Panc1 (cell line): ENCODE data around the gene NAPG. TPM values are rescaled to one million over a fixed set of nuclear protein-coding genes. Genes with fewer than 3 reads are reported as not detected.

ENCODE experiments used
- ATAC-seq: fragments of 200-7000 bp; cut with Tn5 transposase; 2 replicates; pipeline ENCODE4 v1.9.1; 2020; ENCODE audit warnings: mild to moderate bottlenecking, moderate library complexity
- BruUV-seq: library from RNA; stranded (reverse); fragments of 400-500 nt; replicated peaks from 2 replicates; lab custom pipeline; 2021; lab: Mats Ljungman, UMichigan
- CTCF ChIA-PET: fragments of 300-600 bp; sonication (Branson Sonifier 250); formaldehyde crosslinking; loops from one replicate; lab custom pipeline; 2022; ENCODE audit warnings: antibody characterized with exemption; lab: Charles Lee
- POLR2A ChIA-PET: fragments of 300-600 bp; sonication (Branson Sonifier 250); formaldehyde crosslinking; loops from one replicate; lab custom pipeline; 2022; ENCODE audit warnings: antibody characterized with exemption; lab: Charles Lee
- DNase-seq: peaks from one replicate; pipeline ENCODE4 v3.0.0-alpha.2; 2010; ENCODE audit warnings: low read depth, low spot score
- H3K27ac ChIP-seq: 2 replicates; pipeline ENCODE4 v1.5.1; 2011; ENCODE audit warnings: mild to moderate bottlenecking, low read length, inconsistent platforms
- H3K27me3 ChIP-seq: fragments of 200-500 bp; sonication (Bioruptor generic); 2 replicates; pipeline ENCODE4 v1.6.0; 2014; ENCODE audit warnings: low read length, inconsistent platforms; ENCODE audit not compliant: control insufficient read depth, insufficient read depth
- H3K36me3 ChIP-seq: fragments of 200-500 bp; sonication (Bioruptor generic); 2 replicates; pipeline ENCODE4 v1.5.1; 2014; ENCODE audit warnings: inconsistent platforms, mild to moderate bottlenecking, low read length, moderate library complexity; ENCODE audit not compliant: control insufficient read depth, insufficient read depth
- H3K4me1 ChIP-seq: 2 replicates; pipeline ENCODE4 v1.5.1; 2011; ENCODE audit warnings: inconsistent platforms, mild to moderate bottlenecking, low read length, moderate library complexity; ENCODE audit not compliant: control insufficient read depth, insufficient read depth
- H3K4me3 ChIP-seq, 2 experiments: 2 replicates each; pipeline ENCODE4 v1.5.1; 2011 to 2012; ENCODE audit warnings: low read depth in 2 of 2, low read length in 2 of 2, mild to moderate bottlenecking in 2 of 2, inconsistent platforms in 1 of 2, moderate library complexity in 1 of 2
- H3K9me3 ChIP-seq: fragments of 200-500 bp; sonication (Bioruptor generic); 2 replicates; pipeline ENCODE4 v1.5.1; 2014; ENCODE audit warnings: low read depth, mild to moderate bottlenecking, inconsistent platforms, low read length, moderate library complexity; ENCODE audit not compliant: control insufficient read depth, insufficient read depth
- POLR2AphosphoS5 ChIP-seq: IDR thresholded peaks from 2 replicates; pipeline ENCODE4 v1.6.1; 2012; ENCODE audit warnings: mild to moderate bottlenecking, low read depth, low read length, moderate library complexity
- SIN3A ChIP-seq: IDR thresholded peaks from 2 replicates; pipeline ENCODE4 v1.6.1; 2012; ENCODE audit warnings: low read depth, mild to moderate bottlenecking, low read length, moderate library complexity, borderline replicate concordance; ENCODE audit not compliant: insufficient read depth
- TCF7L2 ChIP-seq: IDR thresholded peaks from 2 replicates; pipeline ENCODE4 v1.6.1; 2011; ENCODE audit warnings: mild to moderate bottlenecking, low read depth, low read length, inconsistent platforms
- in situ Hi-C: cut with HindIII; loops from 2 replicates; pipeline ENCODE4 v1.10.0; 2016; ENCODE audit warnings: low sequenced_read_pairs, low pct_unique_long_range_greater_than_20kb
- intact Hi-C: fragments of 100-400 bp; cut with micrococcal nuclease; formaldehyde crosslinking; loops from one replicate; pipeline ENCODE4 v1.10.0; 2022; ENCODE audit not compliant: unreplicated experiment
- total RNA-seq: library from RNA; stranded (reverse); gene quantifications from one replicate; pipeline ENCODE4 v1.2.1, GENCODE V29; 2021; ENCODE audit not compliant: unreplicated experiment
- TF ChIP-seq, protein P1 (sequence below): fragments of 450-650 bp; IDR thresholded peaks from 2 replicates; pipeline ENCODE4 v1.5.1; 2017; ENCODE audit warnings: mild to moderate bottlenecking
- TF ChIP-seq, protein P2 (sequence below), 2 experiments: IDR thresholded peaks; 2 replicates each; pipeline ENCODE4 v1.6.1; 2011 to 2012; ENCODE audit warnings: low read depth in 2 of 2, control low read depth in 1 of 2, low read length in 1 of 2, mild to moderate bottlenecking in 1 of 2, moderate library complexity in 1 of 2; ENCODE audit not compliant: insufficient read depth in 1 of 2

Gene NAPG
- total RNA-seq, 1 experiment from 2014 or later: 27.8 TPM

DNA sequence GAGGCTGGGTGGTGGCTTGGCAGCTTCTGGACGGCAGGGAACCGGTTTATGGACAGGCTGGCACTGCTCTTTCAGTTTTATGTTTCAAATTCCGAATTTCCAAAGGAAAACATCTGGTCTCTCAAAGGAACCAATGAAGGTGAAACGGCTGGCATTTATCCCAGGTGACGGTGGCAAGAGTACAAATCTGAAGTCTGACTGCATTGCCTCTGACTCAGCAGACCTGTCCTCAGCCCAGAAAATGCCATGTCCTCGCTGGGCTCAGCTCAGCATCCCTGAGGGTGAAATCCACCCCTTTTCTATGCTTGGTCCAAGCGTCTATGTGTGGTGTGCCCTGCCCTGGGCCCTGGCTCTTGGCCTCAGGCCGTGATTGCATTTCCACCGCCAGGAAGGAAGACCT, 38.1 kb downstream of the NAPG start:
- ChIA-PET CTCF (no interaction called here), POLR2A (no interaction called here)
- Histone ChIP-seq H3K4me1 (no peaks in the 10 kb centered on the region), H3K27me3 (no peaks in the 10 kb centered on the region), H3K36me3 (no peaks in the 10 kb centered on the region), H3K4me3 (no peak overlapping the region), H3K27ac (no peak overlapping the region), H3K9me3 (no peaks in the 10 kb centered on the region)
- ATAC-seq (no peak), DNase-seq (no peak)
- in situ Hi-C loops: no loop called here
- no TSS peak for BruUV-seq
- intact Hi-C loops: loop anchor here (10.0 kb wide), 1 partner anchor 591 kb away; no protein-coding TSS in a partner anchor
- TF ChIP-seq SIN3A (no peak), TCF7L2 (no peak), POLR2AphosphoS5 (no peak)
- TF ChIP-seq, protein P1, sequence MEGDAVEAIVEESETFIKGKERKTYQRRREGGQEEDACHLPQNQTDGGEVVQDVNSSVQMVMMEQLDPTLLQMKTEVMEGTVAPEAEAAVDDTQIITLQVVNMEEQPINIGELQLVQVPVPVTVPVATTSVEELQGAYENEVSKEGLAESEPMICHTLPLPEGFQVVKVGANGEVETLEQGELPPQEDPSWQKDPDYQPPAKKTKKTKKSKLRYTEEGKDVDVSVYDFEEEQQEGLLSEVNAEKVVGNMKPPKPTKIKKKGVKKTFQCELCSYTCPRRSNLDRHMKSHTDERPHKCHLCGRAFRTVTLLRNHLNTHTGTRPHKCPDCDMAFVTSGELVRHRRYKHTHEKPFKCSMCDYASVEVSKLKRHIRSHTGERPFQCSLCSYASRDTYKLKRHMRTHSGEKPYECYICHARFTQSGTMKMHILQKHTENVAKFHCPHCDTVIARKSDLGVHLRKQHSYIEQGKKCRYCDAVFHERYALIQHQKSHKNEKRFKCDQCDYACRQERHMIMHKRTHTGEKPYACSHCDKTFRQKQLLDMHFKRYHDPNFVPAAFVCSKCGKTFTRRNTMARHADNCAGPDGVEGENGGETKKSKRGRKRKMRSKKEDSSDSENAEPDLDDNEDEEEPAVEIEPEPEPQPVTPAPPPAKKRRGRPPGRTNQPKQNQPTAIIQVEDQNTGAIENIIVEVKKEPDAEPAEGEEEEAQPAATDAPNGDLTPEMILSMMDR: no peak
- TF ChIP-seq, protein P2, sequence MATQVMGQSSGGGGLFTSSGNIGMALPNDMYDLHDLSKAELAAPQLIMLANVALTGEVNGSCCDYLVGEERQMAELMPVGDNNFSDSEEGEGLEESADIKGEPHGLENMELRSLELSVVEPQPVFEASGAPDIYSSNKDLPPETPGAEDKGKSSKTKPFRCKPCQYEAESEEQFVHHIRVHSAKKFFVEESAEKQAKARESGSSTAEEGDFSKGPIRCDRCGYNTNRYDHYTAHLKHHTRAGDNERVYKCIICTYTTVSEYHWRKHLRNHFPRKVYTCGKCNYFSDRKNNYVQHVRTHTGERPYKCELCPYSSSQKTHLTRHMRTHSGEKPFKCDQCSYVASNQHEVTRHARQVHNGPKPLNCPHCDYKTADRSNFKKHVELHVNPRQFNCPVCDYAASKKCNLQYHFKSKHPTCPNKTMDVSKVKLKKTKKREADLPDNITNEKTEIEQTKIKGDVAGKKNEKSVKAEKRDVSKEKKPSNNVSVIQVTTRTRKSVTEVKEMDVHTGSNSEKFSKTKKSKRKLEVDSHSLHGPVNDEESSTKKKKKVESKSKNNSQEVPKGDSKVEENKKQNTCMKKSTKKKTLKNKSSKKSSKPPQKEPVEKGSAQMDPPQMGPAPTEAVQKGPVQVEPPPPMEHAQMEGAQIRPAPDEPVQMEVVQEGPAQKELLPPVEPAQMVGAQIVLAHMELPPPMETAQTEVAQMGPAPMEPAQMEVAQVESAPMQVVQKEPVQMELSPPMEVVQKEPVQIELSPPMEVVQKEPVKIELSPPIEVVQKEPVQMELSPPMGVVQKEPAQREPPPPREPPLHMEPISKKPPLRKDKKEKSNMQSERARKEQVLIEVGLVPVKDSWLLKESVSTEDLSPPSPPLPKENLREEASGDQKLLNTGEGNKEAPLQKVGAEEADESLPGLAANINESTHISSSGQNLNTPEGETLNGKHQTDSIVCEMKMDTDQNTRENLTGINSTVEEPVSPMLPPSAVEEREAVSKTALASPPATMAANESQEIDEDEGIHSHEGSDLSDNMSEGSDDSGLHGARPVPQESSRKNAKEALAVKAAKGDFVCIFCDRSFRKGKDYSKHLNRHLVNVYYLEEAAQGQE (IDR thresholded peaks at IDR 0.05; ENCODE audit: insufficient read depth in 1 of 2, low read depth in 2 of 2, low read length in 1 of 2): no peak

DNA sequence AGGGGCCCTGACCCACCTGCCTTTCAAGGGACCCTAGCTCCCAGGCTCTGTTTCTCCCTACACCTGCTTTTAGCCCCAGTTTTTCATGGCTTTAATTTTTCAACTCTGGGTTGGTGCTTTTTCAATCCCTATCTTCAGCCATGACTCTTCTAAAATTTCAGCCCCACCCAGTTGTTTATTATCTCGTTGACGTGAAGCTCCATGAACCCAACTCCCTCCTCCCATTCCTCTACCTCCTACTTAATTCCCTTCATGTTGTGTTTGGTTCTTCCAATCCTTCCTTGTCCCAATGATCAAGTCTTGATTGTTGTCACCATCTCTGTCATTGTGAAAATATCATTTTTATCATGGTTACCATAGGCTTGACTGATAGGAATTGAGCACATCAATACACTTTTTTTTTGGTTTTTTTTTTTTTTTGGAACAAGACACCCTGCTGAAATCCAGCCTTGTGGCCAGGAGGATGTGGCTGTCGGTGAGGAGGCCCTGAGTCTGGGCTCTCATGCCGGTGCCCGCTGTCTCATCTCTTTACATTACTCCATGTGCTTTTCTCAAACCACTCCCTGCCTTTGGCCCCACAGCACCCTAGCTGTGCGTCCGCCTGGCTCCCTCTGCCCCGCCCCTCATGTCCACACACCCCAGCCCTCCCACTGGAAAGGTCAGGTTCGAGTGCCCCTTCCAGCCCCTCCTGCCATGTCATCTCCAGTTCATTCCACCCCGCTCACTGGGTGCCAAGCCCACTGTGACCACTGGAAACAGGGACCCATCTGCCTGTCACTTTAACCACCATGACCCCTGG, 39.3 kb downstream of the NAPG start:
- in situ Hi-C loops (no loop called here), intact Hi-C loops (loop anchor here (10.0 kb wide), 1 partner anchor 590 kb away; no protein-coding TSS in a partner anchor)
- ATAC-seq (no peak), DNase-seq (no peak)
- H3K27ac ChIP-seq: no peak overlapping the region
- no TSS peak for BruUV-seq
- H3K36me3 ChIP-seq: no peaks in the 10 kb centered on the region
- ChIA-PET POLR2A (no interaction called here), CTCF (no interaction called here)
- H3K27me3 ChIP-seq: no peaks in the 10 kb centered on the region
- H3K4me1 ChIP-seq: no peaks in the 10 kb centered on the region
- H3K9me3 ChIP-seq: no peaks in the 10 kb centered on the region
- no peak overlapping the region for H3K4me3 ChIP-seq
- TF ChIP-seq, protein P2 (IDR thresholded peaks at IDR 0.05; ENCODE audit: insufficient read depth in 1 of 2, low read depth in 2 of 2, low read length in 1 of 2): no peak
- TF ChIP-seq POLR2AphosphoS5: no peak
